Measurements from ENCODE around the gene SETD5. TPM values are rescaled to one million over a fixed set of nuclear protein-coding genes. Genes with fewer than 3 reads are reported as not detected.
A peak's percentile ranks its signal among the peaks of the same experiment; 100 is the strongest.

Gene SETD5
- total RNA-seq, 1 experiment from 2014 or later = 279 TPM

DNA sequence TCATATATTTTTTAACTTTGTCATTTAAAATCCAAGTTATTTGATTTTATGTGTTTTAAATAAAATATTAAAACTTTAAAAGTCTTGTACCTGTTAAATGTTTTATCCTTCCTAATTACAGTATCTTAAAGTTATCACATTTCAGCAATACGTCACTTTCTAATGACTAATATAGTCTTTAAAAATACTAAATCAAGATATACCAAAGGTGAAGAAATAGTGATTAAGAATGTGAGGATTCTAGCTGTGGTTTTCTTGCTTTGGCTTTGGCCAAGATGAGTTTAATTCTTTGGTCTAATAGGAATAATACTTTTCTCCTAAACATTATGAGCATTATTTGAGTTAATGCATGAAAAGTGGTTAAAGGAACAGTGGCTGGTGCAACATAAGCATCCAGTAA, 13.9 kb downstream of the SETD5 start:
- peaks cover 14% of the 10 kb centered on the region for H3K36me3 Mint-ChIP-seq
- TF ChIP-seq PRRX2 (CRISPR knock-in tag; IDR thresholded peaks at IDR 0.05) = no peak
- TF ChIP-seq GABPB1 (CRISPR knock-in tag; IDR thresholded peaks at IDR 0.05) = no peak
- no peak for TF ChIP-seq TP53 (CRISPR knock-in tag; IDR thresholded peaks at IDR 0.05)
- TF ChIP-seq, protein P1, sequence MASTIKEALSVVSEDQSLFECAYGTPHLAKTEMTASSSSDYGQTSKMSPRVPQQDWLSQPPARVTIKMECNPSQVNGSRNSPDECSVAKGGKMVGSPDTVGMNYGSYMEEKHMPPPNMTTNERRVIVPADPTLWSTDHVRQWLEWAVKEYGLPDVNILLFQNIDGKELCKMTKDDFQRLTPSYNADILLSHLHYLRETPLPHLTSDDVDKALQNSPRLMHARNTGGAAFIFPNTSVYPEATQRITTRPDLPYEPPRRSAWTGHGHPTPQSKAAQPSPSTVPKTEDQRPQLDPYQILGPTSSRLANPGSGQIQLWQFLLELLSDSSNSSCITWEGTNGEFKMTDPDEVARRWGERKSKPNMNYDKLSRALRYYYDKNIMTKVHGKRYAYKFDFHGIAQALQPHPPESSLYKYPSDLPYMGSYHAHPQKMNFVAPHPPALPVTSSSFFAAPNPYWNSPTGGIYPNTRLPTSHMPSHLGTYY (CRISPR knock-in tag; IDR thresholded peaks at IDR 0.05) = no peak
- TF ChIP-seq ZBTB21 (CRISPR knock-in tag; IDR thresholded peaks at IDR 0.05; ENCODE audit: borderline replicate concordance) = no peak
- TF ChIP-seq ATF1 (CRISPR knock-in tag; IDR thresholded peaks at IDR 0.05) = no peak
- TF ChIP-seq, protein P2, sequence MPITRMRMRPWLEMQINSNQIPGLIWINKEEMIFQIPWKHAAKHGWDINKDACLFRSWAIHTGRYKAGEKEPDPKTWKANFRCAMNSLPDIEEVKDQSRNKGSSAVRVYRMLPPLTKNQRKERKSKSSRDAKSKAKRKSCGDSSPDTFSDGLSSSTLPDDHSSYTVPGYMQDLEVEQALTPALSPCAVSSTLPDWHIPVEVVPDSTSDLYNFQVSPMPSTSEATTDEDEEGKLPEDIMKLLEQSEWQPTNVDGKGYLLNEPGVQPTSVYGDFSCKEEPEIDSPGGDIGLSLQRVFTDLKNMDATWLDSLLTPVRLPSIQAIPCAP (CRISPR knock-in tag; IDR thresholded peaks at IDR 0.05) = no peak
- TF ChIP-seq, protein P3, sequence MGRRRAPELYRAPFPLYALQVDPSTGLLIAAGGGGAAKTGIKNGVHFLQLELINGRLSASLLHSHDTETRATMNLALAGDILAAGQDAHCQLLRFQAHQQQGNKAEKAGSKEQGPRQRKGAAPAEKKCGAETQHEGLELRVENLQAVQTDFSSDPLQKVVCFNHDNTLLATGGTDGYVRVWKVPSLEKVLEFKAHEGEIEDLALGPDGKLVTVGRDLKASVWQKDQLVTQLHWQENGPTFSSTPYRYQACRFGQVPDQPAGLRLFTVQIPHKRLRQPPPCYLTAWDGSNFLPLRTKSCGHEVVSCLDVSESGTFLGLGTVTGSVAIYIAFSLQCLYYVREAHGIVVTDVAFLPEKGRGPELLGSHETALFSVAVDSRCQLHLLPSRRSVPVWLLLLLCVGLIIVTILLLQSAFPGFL (CRISPR knock-in tag; IDR thresholded peaks at IDR 0.05; ENCODE audit: borderline replicate concordance) = no peak
- TF ChIP-seq, protein P4, sequence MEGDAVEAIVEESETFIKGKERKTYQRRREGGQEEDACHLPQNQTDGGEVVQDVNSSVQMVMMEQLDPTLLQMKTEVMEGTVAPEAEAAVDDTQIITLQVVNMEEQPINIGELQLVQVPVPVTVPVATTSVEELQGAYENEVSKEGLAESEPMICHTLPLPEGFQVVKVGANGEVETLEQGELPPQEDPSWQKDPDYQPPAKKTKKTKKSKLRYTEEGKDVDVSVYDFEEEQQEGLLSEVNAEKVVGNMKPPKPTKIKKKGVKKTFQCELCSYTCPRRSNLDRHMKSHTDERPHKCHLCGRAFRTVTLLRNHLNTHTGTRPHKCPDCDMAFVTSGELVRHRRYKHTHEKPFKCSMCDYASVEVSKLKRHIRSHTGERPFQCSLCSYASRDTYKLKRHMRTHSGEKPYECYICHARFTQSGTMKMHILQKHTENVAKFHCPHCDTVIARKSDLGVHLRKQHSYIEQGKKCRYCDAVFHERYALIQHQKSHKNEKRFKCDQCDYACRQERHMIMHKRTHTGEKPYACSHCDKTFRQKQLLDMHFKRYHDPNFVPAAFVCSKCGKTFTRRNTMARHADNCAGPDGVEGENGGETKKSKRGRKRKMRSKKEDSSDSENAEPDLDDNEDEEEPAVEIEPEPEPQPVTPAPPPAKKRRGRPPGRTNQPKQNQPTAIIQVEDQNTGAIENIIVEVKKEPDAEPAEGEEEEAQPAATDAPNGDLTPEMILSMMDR (IDR thresholded peaks at IDR 0.05) = no peak
- TF ChIP-seq, protein P5, sequence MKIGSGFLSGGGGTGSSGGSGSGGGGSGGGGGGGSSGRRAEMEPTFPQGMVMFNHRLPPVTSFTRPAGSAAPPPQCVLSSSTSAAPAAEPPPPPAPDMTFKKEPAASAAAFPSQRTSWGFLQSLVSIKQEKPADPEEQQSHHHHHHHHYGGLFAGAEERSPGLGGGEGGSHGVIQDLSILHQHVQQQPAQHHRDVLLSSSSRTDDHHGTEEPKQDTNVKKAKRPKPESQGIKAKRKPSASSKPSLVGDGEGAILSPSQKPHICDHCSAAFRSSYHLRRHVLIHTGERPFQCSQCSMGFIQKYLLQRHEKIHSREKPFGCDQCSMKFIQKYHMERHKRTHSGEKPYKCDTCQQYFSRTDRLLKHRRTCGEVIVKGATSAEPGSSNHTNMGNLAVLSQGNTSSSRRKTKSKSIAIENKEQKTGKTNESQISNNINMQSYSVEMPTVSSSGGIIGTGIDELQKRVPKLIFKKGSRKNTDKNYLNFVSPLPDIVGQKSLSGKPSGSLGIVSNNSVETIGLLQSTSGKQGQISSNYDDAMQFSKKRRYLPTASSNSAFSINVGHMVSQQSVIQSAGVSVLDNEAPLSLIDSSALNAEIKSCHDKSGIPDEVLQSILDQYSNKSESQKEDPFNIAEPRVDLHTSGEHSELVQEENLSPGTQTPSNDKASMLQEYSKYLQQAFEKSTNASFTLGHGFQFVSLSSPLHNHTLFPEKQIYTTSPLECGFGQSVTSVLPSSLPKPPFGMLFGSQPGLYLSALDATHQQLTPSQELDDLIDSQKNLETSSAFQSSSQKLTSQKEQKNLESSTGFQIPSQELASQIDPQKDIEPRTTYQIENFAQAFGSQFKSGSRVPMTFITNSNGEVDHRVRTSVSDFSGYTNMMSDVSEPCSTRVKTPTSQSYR (CRISPR knock-in tag; IDR thresholded peaks at IDR 0.05) = no peak
- no peak for TF ChIP-seq JUN (CRISPR knock-in tag; IDR thresholded peaks at IDR 0.05)
- no peak for TF ChIP-seq ZNF423 (CRISPR knock-in tag; IDR thresholded peaks at IDR 0.05)
- TF ChIP-seq, protein P6, sequence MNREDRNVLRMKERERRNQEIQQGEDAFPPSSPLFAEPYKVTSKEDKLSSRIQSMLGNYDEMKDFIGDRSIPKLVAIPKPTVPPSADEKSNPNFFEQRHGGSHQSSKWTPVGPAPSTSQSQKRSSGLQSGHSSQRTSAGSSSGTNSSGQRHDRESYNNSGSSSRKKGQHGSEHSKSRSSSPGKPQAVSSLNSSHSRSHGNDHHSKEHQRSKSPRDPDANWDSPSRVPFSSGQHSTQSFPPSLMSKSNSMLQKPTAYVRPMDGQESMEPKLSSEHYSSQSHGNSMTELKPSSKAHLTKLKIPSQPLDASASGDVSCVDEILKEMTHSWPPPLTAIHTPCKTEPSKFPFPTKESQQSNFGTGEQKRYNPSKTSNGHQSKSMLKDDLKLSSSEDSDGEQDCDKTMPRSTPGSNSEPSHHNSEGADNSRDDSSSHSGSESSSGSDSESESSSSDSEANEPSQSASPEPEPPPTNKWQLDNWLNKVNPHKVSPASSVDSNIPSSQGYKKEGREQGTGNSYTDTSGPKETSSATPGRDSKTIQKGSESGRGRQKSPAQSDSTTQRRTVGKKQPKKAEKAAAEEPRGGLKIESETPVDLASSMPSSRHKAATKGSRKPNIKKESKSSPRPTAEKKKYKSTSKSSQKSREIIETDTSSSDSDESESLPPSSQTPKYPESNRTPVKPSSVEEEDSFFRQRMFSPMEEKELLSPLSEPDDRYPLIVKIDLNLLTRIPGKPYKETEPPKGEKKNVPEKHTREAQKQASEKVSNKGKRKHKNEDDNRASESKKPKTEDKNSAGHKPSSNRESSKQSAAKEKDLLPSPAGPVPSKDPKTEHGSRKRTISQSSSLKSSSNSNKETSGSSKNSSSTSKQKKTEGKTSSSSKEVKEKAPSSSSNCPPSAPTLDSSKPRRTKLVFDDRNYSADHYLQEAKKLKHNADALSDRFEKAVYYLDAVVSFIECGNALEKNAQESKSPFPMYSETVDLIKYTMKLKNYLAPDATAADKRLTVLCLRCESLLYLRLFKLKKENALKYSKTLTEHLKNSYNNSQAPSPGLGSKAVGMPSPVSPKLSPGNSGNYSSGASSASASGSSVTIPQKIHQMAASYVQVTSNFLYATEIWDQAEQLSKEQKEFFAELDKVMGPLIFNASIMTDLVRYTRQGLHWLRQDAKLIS (CRISPR knock-in tag; IDR thresholded peaks at IDR 0.05; ENCODE audit: borderline replicate concordance) = no peak
- TF ChIP-seq, protein P7, sequence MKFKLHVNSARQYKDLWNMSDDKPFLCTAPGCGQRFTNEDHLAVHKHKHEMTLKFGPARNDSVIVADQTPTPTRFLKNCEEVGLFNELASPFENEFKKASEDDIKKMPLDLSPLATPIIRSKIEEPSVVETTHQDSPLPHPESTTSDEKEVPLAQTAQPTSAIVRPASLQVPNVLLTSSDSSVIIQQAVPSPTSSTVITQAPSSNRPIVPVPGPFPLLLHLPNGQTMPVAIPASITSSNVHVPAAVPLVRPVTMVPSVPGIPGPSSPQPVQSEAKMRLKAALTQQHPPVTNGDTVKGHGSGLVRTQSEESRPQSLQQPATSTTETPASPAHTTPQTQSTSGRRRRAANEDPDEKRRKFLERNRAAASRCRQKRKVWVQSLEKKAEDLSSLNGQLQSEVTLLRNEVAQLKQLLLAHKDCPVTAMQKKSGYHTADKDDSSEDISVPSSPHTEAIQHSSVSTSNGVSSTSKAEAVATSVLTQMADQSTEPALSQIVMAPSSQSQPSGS (CRISPR knock-in tag; IDR thresholded peaks at IDR 0.05; ENCODE audit: borderline replicate concordance, low read depth) = no peak
- TF ChIP-seq GRHL2 (CRISPR knock-in tag; IDR thresholded peaks at IDR 0.05; ENCODE audit: insufficient replicate concordance, severe bottlenecking) = no peak
- TF ChIP-seq, protein P8, sequence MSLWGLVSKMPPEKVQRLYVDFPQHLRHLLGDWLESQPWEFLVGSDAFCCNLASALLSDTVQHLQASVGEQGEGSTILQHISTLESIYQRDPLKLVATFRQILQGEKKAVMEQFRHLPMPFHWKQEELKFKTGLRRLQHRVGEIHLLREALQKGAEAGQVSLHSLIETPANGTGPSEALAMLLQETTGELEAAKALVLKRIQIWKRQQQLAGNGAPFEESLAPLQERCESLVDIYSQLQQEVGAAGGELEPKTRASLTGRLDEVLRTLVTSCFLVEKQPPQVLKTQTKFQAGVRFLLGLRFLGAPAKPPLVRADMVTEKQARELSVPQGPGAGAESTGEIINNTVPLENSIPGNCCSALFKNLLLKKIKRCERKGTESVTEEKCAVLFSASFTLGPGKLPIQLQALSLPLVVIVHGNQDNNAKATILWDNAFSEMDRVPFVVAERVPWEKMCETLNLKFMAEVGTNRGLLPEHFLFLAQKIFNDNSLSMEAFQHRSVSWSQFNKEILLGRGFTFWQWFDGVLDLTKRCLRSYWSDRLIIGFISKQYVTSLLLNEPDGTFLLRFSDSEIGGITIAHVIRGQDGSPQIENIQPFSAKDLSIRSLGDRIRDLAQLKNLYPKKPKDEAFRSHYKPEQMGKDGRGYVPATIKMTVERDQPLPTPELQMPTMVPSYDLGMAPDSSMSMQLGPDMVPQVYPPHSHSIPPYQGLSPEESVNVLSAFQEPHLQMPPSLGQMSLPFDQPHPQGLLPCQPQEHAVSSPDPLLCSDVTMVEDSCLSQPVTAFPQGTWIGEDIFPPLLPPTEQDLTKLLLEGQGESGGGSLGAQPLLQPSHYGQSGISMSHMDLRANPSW (CRISPR knock-in tag; conservative IDR thresholded peaks at IDR 0.05; ENCODE audit: low read depth) = no peak
- TF ChIP-seq ETV6 (CRISPR knock-in tag; IDR thresholded peaks at IDR 0.05) = no peak
- TF ChIP-seq CREB1 (CRISPR knock-in tag; IDR thresholded peaks at IDR 0.05) = no peak
- no peak for TF ChIP-seq NR3C1 (CRISPR knock-in tag; conservative IDR thresholded peaks at IDR 0.05; ENCODE audit: low read depth)
- TF ChIP-seq, protein P9, sequence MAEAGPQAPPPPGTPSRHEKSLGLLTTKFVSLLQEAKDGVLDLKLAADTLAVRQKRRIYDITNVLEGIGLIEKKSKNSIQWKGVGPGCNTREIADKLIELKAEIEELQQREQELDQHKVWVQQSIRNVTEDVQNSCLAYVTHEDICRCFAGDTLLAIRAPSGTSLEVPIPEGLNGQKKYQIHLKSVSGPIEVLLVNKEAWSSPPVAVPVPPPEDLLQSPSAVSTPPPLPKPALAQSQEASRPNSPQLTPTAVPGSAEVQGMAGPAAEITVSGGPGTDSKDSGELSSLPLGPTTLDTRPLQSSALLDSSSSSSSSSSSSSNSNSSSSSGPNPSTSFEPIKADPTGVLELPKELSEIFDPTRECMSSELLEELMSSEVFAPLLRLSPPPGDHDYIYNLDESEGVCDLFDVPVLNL (CRISPR knock-in tag; IDR thresholded peaks at IDR 0.05; ENCODE audit: borderline replicate concordance, low read depth) = no peak
- CTCF ChIA-PET = interaction anchor here (0.6 to 1.3 kb wide), 3 partner anchors 12 to 60 kb away, joined by 3 read pairs; no protein-coding TSS in a partner anchor

More for the DNA sequence above, 13.9 kb downstream of the SETD5 start:
- Mint-ChIP-seq H3K4me3 (no peak overlapping the region), H3K9me3 (peaks cover 4% of the 10 kb centered on the region; the same call in 1 of the 2 replicates), H3K4me1 (peaks cover 56% of the 10 kb centered on the region), H3K27ac (0 out of 2 replicates have a peak overlapping the region, but pooled peaks have one; percentile 27), H3K27me3 (ENCODE audit: low read depth) (no peaks in the 10 kb centered on the region)
- POLR2A ChIA-PET = interaction anchor here (1.0 kb wide), 1 partner anchor 15 kb away, joined by 6 read pairs; no protein-coding TSS in a partner anchor
- DNase-seq (ENCODE audit: low spot score) (no peak), ATAC-seq (no peak)
